Stimulated activated CD8-positive, alpha-beta memory T cell treated with anti-CD3 and anti-CD28 coated beads, Interleukin-12 subunit alpha, Interleukin-12 subunit beta, amount 100 ng/mL, for 4 hours (primary cell): ENCODE data around the gene TACR2.

ENCODE experiments used
- DNase-seq: peaks from one replicate; pipeline ENCODE4 v3.0.0-alpha.2; 2020; ENCODE audit warnings: low read depth

The TACR2 gene

DNA sequence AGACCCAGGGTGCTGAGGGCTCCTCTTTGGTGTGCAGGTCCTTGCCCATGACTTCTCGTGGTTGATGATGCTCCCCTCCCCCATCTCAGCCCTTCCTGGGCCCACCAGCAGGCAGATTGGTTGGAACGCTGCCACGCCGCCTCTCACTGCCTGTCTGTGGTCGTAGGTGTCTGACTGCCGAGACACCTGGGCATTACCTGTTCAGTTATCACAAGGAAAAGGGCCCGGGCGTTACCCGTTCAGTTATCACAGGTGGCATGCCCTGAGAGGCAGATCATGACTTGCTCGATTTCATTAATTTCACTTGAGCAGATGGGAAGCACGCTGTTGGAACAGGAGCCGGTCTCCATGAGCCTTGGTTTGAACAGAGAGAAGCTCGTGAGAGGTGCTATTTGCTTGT is 42.5 kb downstream of the TACR2 start:
- DNase-seq = no peak

DNA sequence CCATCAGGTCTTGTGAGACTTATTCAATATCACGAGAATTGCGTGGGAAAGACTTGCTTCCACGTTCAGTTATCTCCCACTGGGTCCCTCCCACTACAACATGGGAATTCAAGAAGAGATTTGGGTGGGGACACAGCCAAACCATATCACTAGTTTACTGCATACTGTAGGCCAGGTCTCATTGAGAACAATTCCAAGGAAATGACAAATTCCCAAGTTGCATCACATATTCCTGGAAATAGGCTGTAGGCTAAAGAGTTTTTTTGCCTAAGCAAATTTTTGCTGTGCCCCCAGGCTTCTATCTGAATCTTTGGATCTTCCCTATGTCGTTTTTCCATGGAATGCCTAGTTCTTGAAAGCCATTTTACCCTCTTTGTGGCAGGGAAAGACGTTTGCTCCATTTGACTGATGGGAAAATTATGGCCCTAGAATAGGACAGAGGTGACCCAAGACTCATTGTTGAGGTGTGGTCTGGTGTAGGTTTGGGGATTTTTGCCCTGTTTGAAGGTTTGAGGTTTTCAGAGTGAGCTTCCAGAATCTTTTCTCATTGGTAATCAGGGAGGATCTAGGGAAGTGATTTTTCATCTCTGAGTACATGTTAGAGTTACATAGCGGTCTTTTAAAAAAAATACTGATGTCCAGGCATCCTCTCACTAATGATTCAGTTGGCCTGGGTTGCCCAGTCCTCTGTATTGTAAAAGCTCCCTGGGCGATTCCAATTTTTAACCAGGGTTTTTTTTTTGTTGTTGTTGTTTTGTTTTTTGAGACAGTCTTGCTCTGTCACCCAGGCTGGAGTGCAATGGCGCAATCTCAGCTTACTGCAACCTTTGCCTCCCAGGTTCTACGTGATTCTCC is 44.4 kb downstream of the TACR2 start:
- DNase-seq = no peak

DNA sequence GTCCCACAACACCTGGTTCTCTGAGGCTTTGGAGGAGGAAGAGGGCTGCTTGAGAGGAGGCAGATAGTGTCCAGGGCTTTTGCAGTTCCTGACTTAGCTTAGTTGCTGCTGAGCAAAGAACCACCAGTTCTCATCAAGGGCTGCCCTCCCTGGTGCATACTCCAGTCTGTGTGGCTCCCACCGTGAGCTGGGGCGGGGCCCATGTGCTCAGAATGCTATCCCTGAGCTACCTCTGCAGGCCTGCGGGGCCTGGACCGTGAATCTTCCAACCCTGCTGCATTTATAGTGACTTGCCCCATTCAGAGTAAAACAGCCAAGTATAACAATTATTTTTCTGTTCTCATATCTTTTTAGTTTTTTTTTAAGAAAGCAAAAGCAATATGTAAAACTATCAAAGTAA is 49.2 kb downstream of the TACR2 start:
- no peak for DNase-seq

DNA sequence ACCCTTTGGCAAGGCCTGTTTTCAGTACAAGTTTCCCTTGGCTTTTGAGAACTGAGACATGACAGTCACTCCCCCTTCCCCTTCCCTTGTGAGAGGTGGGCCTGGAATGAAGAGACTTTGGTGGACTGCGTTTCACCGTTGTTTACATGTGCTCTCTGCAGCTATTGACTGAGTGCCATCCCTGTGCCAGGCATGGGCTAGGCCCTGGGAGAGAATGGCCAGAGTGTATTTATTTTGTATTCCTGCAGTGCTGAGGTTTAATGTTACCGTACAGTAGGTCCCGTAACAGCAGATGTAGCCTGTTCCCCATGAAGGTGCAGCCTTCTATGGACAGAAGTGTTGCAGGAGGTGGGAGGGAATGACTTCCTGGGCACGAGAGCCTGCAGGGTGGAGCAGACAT is 50.0 kb downstream of the TACR2 start:
- no peak for DNase-seq

DNA sequence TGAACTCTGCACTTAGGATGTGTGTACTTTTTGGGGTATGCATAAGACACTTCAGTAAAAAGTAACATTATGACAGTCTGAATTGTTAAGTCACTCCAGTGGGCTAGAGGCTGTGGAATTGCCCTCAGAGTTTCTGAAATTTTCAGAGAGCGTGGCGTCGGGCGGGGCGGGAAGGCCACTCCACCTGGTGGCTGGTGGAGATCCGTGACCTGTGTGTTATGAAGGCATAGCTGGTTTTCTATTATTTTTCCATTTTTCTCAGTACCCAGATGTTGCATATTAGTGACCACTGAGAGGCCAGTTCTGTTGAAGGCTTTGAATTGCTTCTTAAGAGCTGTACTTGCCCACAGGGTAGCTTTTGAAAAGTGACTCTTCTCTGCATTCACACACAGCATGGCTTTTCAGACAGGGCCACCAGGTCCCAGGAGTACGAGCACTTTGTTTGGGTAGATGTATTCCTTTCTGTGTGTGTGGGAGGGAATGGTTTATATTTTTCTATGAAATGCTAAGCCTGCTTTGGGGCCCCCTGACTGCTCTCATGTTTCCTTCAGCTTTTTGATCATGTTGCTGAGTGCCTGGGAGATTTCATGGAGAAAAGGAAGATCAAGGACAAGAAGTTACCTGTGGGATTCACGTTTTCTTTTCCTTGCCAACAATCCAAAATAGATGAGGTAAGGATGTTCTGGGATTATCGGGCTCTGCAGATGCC is 52.3 kb downstream of the TACR2 start:
- DNase-seq = no peak

DNA sequence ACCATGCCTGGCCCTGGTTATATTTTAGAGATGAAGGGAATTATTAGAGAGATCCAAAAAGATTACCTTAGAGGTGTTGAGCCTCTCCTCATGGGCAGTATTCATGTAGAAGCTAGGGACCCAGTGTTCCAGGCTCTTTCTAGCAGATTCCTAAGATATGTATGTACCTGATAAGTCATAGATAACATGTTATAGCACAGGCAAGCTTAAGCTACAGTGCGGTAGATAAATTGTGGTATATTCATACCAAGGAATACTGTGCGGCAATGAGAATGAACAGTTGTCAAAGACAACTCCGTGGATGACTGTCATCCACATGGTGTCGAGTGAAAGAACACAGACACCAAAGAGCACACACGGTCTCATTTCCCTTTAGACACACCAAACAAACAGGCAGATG is 53.1 kb downstream of the TACR2 start:
- no peak for DNase-seq

DNA sequence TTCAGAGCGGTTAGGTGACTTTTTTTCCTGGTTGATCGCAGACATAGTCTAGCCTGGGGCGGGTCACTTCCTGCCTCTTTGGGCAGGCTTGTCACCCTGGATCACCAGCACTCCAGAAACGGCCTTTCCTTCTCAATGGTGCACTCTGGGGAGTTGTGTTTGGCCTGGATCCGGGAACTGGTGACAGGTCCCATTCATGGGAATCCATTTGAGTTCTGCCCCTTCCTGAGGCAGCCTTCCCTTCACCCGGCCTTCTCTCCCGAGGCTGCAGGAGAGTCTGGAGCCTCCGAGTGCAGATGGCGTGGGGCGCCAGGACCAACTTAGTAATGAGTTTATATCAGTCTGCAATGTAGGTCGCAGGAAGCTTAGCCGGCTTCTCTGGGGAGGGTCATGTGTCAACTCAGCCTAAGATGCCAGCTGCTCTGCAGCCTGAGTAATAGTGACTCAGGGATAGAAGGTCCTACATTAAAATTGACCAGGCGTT is 54.2 kb downstream of the TACR2 start:
- DNase-seq = no peak

DNA sequence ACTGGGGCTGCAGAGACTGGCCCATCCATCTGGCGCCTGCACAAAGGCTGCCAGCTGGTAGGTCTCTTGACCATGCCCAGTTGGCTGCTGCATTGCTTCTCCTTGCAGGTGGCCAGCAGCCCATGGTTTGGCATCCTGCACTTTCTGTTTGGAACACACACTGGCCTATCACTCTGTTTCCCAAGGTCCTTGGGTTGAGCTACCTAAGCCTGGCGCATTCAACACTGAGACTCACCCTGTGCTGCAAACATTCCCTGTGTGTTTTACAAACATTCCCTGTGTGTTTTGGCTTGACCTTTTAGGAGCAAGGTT is 55.5 kb downstream of the TACR2 start:
- DNase-seq = no peak

DNA sequence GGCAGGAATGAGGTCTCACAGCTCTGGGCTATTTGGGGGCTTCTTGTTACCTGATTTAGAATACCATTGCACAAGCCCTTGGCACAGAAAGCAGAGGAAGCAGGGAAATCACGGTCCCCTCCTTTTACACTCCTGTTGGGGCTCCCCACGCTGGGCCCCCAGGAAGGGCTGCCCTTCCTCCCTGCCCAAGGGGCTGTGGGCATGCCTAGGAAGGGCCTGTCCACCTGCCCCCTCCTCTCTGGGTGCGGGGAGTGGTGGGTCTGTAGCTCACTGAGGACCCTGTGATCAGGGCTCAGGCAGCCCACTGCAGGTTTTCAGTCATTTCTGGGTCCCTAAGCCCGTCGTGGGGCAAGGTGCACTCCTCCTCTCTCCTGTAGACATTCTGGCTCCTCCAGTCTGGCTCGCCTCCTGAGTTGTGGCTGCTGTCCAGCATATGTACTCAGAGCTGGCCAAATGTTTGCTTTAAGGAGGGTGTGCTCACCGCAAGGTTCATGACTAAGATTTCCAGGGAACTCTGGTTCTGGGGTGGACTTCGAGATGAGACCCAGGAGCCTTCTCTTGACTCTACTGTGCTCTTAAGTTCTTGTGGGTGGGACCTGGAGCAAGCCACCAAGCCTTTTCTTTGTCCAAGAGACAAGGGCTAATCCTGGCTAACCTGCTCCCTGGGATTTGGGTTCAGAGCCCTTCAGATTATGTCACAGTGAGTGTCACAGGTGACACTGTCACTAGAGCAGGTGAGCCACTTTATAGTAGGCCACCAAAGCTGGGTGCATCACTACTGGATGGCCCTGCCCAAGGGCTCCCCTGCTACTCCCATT is 56.0 kb downstream of the TACR2 start:
- no peak for DNase-seq

DNA sequence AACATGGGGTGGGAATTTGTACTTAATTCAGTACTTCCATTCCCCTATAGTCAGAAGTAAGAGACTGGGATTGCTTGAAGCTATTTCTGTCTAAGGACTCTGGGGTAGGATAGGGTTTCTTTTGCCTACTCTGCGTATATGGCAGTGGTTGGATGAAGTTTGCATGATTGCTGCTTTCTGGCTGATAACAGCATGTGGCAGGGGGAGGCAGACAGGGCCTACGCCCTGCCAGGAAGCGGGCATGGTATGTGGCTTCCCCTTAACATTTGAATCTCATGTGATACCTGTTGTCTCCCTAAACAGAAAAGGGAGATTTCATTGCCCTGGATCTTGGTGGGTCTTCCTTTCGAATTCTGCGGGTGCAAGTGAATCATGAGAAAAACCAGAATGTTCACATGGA is 57.1 kb downstream of the TACR2 start:
- DNase-seq = no peak

DNA sequence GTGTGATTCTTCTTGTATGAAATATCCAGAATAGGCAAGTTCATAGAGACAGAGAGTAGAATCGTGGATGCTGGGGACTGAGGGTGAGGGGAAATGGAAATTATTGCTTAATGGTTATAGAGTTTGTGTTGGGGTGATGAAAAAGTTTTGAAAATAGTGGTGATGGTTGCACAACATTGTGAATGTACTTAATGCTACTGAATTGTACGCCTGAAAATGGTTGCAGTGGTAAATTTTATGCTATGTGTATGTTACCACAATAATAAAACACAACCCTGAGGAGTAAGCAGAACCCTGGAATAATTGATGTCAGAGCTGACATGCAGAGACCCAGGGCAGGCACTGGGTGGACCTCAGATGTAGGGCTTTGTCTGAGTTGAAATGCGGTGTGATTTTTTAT is 57.6 kb downstream of the TACR2 start:
- DNase-seq = no peak

DNA sequence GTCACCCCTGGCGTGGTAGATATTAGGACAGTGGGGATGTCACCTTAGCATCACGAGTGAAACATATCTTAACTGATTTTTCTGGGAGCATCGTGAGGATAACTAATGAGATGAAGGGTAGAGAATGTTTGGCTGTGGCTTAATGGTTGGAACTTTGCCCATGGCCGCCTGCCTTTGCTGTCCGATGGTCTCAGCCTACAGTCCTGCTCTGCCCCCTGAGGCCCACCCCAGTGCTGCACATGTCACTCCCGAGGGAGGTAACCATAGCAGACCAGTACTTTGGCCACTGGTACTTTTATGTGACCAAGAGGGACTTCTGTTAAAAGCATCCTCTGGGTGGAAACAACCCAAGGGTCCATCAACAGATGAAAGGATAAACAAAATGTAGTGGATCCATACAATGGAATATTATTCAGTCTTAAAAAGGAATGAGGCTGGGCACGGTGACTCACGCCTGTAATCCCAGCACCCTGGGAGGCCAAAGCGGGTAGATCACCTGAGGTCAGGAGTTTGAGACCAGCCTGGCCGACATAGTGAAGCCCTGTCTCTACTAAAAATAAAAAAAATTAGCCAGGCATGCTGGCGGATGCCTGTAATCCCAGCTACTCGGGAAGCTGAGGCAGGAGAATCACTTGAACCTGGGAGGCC is 58.4 kb downstream of the TACR2 start:
- no peak for DNase-seq

DNA sequence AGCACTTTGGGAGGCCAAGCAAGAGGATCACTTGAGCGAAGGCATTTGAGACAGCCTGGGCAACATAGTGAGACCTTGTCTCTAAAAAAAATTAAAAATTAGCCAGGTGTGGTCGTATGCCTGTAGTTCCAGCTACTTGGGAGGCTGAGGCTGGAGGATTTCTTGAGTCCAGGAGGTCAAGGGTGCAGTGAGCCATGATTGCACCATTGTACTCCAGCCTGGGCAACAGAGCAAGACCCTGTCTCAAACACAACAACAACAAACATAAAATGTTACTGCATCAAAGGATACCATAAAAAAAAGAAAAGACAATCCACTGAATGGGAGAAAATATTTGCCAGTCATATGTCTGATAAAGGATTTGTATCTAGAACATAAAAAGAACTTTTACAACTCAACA is 60.5 kb downstream of the TACR2 start:
- DNase-seq = no peak

DNA sequence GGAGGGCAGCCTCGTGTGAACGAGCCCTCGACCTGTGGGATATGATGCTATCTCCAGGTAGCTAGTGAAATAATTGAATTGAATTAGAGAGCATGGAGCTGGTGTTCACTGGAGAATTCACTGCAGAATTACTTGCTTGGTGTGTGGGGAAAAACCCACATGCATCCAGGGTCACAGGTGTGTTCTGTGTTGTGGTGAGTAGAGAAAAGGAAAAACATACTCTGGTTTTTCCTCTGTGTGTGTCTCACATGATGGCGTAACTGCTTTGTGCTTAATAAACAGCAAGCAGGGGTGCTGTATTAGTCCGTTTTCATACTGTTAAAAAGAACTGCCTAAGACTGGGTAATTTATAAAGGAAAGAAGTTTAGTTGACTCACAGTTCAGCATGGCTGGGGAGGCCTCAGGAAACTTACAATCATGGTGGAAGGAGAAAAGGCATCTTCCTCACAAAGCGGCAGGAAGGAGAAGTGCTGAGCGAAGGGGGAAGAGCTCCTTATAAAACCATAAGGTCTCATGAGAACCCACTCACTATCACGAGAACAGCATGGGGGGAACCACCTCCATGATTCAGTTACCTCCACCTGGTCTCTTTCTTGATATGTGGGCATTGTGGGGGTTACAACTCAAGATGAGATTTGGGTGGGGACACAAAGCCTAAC is 62.6 kb downstream of the TACR2 start:
- no peak for DNase-seq
